Skeletal muscle satellite cell (primary cell): ENCODE measurements around the gene HNRNPUL1.

Experiments used
- H3K27me3 ChIP-seq: 2 replicates; pipeline ENCODE4 v1.7.0; 2013; ENCODE audit warnings: low read length; ENCODE audit not compliant: control insufficient read depth, insufficient read depth
- H3K36me3 ChIP-seq: 2 replicates; pipeline ENCODE4 v1.7.0; 2013; ENCODE audit warnings: mild to moderate bottlenecking, control low read depth, low read length; ENCODE audit not compliant: insufficient read depth
- H3K4me1 ChIP-seq: 2 replicates; pipeline ENCODE4 v1.7.0; 2013; ENCODE audit warnings: low read length; ENCODE audit not compliant: control insufficient read depth, insufficient read depth
- H3K4me2 ChIP-seq: 2 replicates; pipeline ENCODE4 v1.7.0; 2013; ENCODE audit warnings: mild to moderate bottlenecking, low read length
- H3K4me3 ChIP-seq: 2 replicates; pipeline ENCODE4 v1.7.0; 2013; ENCODE audit warnings: low read length
- H3K9ac ChIP-seq: 2 replicates; pipeline ENCODE4 v1.7.0; 2013; ENCODE audit warnings: mild to moderate bottlenecking, low read depth, low read length, moderate library complexity
- H3K9me3 ChIP-seq: replicated peaks from 2 replicates; pipeline ENCODE4 v1.7.0; 2013; ENCODE audit warnings: mild to moderate bottlenecking, control low read depth, low read length

The HNRNPUL1 gene

DNA sequence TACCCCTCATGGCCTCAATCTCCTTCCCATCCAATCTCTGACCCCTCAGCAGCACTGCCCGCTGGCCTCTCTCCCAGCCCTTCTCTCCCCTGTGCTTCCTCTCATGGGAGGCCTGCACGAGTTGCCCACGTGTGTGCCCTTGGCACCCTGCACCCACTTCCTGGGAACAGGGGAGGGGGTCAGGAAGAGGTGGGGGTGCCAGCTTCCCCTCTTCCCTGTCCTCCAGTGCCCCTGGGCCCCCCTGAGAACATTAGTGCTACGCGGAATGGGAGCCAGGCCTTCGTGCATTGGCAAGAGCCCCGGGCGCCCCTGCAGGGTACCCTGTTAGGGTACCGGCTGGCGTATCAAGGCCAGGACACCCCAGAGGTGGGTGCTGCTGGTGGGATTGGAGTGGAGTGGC is 25.9 kb upstream of the HNRNPUL1 start:
- no peak overlapping the region for H3K9ac ChIP-seq
- peaks cover 94% of the 10 kb centered on the region for H3K36me3 ChIP-seq
- H3K4me3 ChIP-seq = no peak overlapping the region
- H3K4me2 ChIP-seq = no peak overlapping the region
- H3K4me1 ChIP-seq = no peaks in the 10 kb centered on the region
- H3K9me3 ChIP-seq = no peaks in the 10 kb centered on the region
- H3K27me3 ChIP-seq = no peaks in the 10 kb centered on the region

DNA sequence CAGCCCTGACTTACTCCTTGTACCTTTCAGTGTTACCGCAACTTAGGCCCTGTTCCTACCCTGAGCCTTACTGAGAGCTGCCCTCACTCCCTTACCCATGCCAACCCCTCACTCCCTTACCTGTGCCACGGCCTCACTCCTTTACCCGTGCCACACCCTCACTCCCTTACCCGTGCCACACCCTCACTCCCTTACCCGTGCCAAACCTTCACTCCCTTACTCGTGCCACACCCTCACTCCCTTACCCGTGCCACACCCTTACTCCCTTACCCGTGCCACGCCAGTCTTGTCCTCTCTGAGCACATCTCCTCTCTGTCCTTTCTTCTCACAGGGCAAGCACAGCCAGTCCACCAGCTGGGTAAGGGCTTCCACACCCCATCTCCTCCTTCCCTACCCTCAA is 24.8 kb upstream of the HNRNPUL1 start:
- H3K4me1 ChIP-seq = no peaks in the 10 kb centered on the region
- H3K27me3 ChIP-seq = no peaks in the 10 kb centered on the region
- peaks cover 94% of the 10 kb centered on the region for H3K36me3 ChIP-seq
- H3K9me3 ChIP-seq = no peaks in the 10 kb centered on the region
- H3K4me2 ChIP-seq = no peak overlapping the region
- no peak overlapping the region for H3K9ac ChIP-seq
- no peak overlapping the region for H3K4me3 ChIP-seq

GRCh38 chr19:41239961-41240574 is 24.1 kb upstream of the HNRNPUL1 start:
- Histone ChIP-seq H3K27me3 (no peaks in the 10 kb centered on the region), H3K4me2 (no peak overlapping the region), H3K9ac (no peak overlapping the region), H3K36me3 (peaks cover 93% of the 10 kb centered on the region), H3K9me3 (no peaks in the 10 kb centered on the region), H3K4me1 (no peaks in the 10 kb centered on the region), H3K4me3 (no peak overlapping the region)

DNA sequence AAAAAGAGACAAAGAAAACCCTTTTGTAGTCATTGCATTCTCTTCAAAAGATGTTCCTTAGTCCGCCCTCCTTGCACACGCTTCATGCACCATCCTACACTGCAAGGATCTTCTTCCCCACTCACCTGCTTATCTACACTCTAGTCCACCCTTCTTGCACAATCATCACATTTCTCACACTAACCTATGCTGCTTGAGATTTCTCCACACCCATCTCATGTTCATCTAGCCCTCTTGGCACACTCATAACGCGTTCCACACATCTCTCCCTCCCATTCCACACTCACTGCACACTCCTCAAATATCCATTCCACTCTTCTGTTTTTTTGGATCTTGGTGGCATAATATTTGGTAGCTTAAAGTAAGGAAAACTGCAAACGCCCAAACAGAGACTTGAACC is 22.3 kb upstream of the HNRNPUL1 start:
- no peak overlapping the region for H3K4me2 ChIP-seq
- no peak overlapping the region for H3K4me3 ChIP-seq
- H3K9me3 ChIP-seq = no peaks in the 10 kb centered on the region
- H3K4me1 ChIP-seq = no peaks in the 10 kb centered on the region
- H3K36me3 ChIP-seq = peaks cover 93% of the 10 kb centered on the region
- H3K27me3 ChIP-seq = no peaks in the 10 kb centered on the region
- H3K9ac ChIP-seq = no peak overlapping the region

DNA sequence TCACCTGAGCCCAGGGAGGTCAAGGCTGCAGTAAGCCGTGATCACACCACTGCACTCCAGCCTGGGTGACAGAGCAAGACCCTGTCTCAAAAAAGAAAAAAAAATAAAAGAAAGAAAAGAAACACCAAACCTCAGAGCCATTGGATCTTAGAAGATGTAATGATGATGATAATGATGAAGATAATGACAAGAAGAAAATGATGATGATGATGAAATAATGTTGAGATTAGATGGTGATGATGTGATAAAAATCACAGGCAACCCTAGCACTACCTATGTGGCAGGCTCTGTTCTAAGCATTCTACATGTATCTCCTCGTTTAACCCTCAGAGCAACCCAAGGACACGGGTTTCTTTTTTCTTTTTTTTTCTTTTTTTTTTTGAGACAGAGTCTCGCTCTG is 20.1 kb upstream of the HNRNPUL1 start:
- no peak overlapping the region for H3K9ac ChIP-seq
- no peak overlapping the region for H3K4me2 ChIP-seq
- no peaks in the 10 kb centered on the region for H3K9me3 ChIP-seq
- no peaks in the 10 kb centered on the region for H3K27me3 ChIP-seq
- no peak overlapping the region for H3K4me3 ChIP-seq
- no peaks in the 10 kb centered on the region for H3K4me1 ChIP-seq
- H3K36me3 ChIP-seq = peaks cover 92% of the 10 kb centered on the region

DNA sequence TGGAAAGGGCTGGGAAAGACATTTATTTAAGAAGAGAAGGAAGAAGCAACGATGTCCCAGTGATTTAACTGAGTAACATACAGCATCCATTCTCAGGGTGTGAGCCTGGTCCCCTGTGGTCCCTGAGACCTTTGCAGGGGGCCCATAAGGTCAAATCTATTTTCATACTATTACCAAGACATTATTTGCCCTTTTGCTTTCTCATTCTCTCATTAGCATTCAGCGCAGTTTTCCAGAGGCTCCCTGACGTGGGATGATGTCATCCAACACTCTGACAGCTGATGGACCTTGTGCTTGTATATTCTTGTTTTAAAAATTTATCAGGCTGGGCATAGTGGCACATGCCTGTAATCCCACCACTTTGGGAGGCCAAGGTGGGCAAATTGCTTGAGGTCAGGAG is 18.3 kb upstream of the HNRNPUL1 start:
- Histone ChIP-seq H3K27me3 (no peaks in the 10 kb centered on the region), H3K36me3 (peaks cover 91% of the 10 kb centered on the region), H3K9me3 (no peaks in the 10 kb centered on the region), H3K4me2 (no peak overlapping the region), H3K4me1 (no peaks in the 10 kb centered on the region), H3K4me3 (no peak overlapping the region), H3K9ac (no peak overlapping the region)

- no peaks in the 10 kb centered on the region for H3K4me1 ChIP-seq
- H3K36me3 ChIP-seq = peaks cover 91% of the 10 kb centered on the region
- H3K9me3 ChIP-seq = no peaks in the 10 kb centered on the region
- H3K9ac ChIP-seq = no peak overlapping the region
- no peak overlapping the region for H3K4me3 ChIP-seq
- H3K4me2 ChIP-seq = no peak overlapping the region
- no peaks in the 10 kb centered on the region for H3K27me3 ChIP-seq
Measured at GRCh38 chr19:41248895-41249294, 15.3 kb upstream of the HNRNPUL1 start.

DNA sequence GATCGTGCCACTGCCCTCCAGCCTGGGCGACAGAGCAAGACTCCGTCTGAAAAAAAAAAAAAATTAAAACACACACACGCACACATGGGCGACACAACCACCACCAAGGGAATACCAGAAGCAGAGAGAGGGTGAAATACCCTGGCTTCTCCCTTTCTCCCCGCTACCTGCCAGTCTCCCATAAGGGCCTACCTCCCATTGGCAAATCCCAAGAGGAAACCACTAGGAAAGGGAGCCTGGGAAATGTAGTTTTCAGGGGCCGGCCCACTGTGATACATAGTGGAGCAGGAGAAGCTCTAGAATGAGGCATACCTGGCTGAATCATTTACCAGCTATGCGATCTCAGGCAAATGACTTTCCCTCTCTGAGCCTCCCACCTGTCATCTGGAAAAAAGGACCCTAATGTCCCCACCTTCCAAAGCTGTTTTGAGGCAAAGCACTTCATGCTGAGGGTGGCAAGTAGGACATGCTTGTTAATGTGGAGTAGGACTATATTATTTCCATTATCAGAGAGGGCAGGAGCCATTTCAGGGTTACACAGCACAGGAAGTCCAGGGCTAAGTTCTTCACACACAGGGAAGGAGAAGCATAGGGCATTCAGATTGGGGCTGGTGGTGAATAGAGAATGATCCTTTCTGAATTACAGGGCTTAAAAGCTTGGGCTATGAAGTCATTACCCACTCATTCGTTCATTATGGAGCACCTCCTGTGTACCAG is 14.3 kb upstream of the HNRNPUL1 start:
- H3K36me3 ChIP-seq = peaks cover 90% of the 10 kb centered on the region
- no peaks in the 10 kb centered on the region for H3K27me3 ChIP-seq
- H3K4me2 ChIP-seq = no peak overlapping the region
- no peaks in the 10 kb centered on the region for H3K9me3 ChIP-seq
- no peaks in the 10 kb centered on the region for H3K4me1 ChIP-seq
- no peak overlapping the region for H3K4me3 ChIP-seq
- H3K9ac ChIP-seq = no peak overlapping the region

DNA sequence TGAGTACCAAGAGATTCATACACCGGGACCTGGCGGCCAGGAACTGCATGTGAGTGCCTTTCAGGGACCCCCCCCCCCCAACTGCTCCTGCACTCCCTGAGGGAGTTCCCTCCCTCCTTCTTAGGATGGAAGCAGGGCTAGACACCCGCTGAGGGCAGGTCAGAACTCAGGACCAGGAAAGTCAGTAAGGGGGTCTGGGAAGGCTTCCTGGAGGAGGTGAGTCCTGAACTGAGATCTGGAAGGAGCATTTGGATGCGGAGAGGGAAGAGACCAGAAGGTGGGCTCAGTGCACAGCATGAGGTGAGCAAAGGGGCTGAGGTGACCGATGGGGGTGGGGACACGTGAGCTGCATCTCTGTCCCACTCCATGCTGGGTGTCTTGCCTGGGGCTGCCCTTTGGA is 10.5 kb upstream of the HNRNPUL1 start:
- Histone ChIP-seq H3K4me3 (no peak overlapping the region), H3K4me2 (no peak overlapping the region), H3K9me3 (no peaks in the 10 kb centered on the region), H3K9ac (no peak overlapping the region), H3K27me3 (no peaks in the 10 kb centered on the region), H3K36me3 (peaks cover 90% of the 10 kb centered on the region), H3K4me1 (no peaks in the 10 kb centered on the region)

DNA sequence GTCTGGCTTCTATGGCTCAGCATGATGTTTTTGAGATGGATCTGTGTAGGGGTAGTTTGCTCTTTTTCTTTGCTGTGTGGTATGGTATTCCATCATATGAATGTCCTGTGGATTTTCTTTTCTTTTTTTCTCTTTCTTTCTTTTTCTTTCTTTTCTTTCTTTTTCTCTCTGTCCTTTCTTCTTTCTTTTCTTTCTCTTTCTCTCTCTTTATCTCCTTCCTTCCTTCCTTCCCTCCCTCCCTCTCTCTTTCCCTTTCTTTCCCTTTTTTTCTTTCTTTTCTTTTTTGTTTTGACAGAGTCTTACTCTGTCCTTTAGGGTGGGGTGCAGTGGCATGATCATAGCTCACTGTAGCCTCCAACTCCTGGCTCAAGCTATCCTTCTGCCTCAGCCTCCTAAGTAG is 9.0 kb upstream of the HNRNPUL1 start:
- no peak overlapping the region for H3K9ac ChIP-seq
- no peak overlapping the region for H3K4me3 ChIP-seq
- no peaks in the 10 kb centered on the region for H3K27me3 ChIP-seq
- H3K36me3 ChIP-seq = peaks cover 90% of the 10 kb centered on the region
- H3K4me2 ChIP-seq = no peak overlapping the region
- H3K9me3 ChIP-seq = no peaks in the 10 kb centered on the region
- no peaks in the 10 kb centered on the region for H3K4me1 ChIP-seq

- Histone ChIP-seq H3K4me1 (peaks cover 19% of the 10 kb centered on the region), H3K36me3 (peaks cover 45% of the 10 kb centered on the region), H3K4me3 (peak overlapping the region; percentile 68), H3K9me3 (no peaks in the 10 kb centered on the region), H3K9ac (peak overlapping the region; percentile 70), H3K4me2 (peak overlapping the region; percentile 99), H3K27me3 (no peaks in the 10 kb centered on the region)
Measured at GRCh38 chr19:41261474-41262190, 2.5 kb upstream of the HNRNPUL1 start.
